ENCODE data around the gene RALGPS2.
"Not testable (repeated sequence)": the region's sequence is repeated elsewhere in the genome, so short reads cannot be mapped to it uniquely, and the experiment has no call there.

- not testable (repeated sequence) for TF ChIP-seq CTCF, POLR2A (IDR thresholded peaks at IDR 0.05)
Measured at GRCh38 chr1:178754655-178755256, 29.7 kb downstream of the RALGPS2 start.
